Sigmoid colon (tissue), 7 donors: ENCODE results near the gene HUWE1. TPM values are rescaled to one million over a fixed set of nuclear protein-coding genes. Genes with fewer than 3 reads are reported as not detected.

Experiments
- DNase-seq: peaks from one replicate; pipeline ENCODE4 v3.0.0-alpha.2; 2019
- H3K27ac ChIP-seq, 4 donors: fragments of 200-600 bp; sonication (generic); one replicate each; pipeline ENCODE4 v1.5.1; 2016 to 2019; ENCODE audit warnings: mild to moderate bottlenecking in 1 of 4
- H3K27me3 ChIP-seq, 3 donors: fragments of 200-600 bp; sonication (generic); one replicate each; pipeline ENCODE4 v1.5.1; 2019; ENCODE audit warnings: mild to moderate bottlenecking in 1 of 3
- H3K36me3 ChIP-seq, 4 donors: fragments of 200-600 bp; sonication (generic); one replicate each; pipeline ENCODE4 v1.5.1; 2016 to 2019
- H3K4me1 ChIP-seq, 4 donors: fragments of 200-600 bp; sonication (generic); one replicate each; pipeline ENCODE4 v1.5.1; 2017 to 2019
- H3K4me3 ChIP-seq, 4 donors: fragments of 200-600 bp; sonication (generic); one replicate each; pipeline ENCODE4 v1.5.1; 2017 to 2019; ENCODE audit warnings: mild to moderate bottlenecking in 2 of 4, moderate library complexity in 1 of 4
- H3K9me3 ChIP-seq, 4 donors: fragments of 200-600 bp in 3 of 4; sonication (generic) in 3 of 4; one replicate each; pipeline versions ENCODE4 v1.5.1 to v1.6.1; 2013 to 2019
- EP300 ChIP-seq, 4 donors: sonication (generic); formaldehyde crosslinking; IDR thresholded peaks; one replicate each; pipeline ENCODE4 v1.6.1; 2017; ENCODE audit warnings: antibody characterized with exemption in 4 of 4
- POLR2A ChIP-seq, 2 donors: fragments of 450-650 bp; IDR thresholded peaks; one replicate each; pipeline ENCODE4 v1.6.1; 2016; ENCODE audit warnings: antibody characterized with exemption in 2 of 2, mild to moderate bottlenecking in 2 of 2, moderate library complexity in 2 of 2
- POLR2AphosphoS5 ChIP-seq, 4 donors: sonication (generic); formaldehyde crosslinking; IDR thresholded peaks; one replicate each; pipeline ENCODE4 v1.6.1; 2017; ENCODE audit warnings: antibody characterized with exemption in 4 of 4
- WGBS, 2 donors: extraction: QIAGEN DNeasy Blood & Tissue Kit; methylation state at CpG; one replicate each; pipeline ENCODE4 v1.1.7; 2013; 5-methylcytosine and 5-hydroxymethylcytosine counted together
- intact Hi-C: fragments of 100-400 bp; cut with DNase I; formaldehyde crosslinking; loops from one replicate; pipeline ENCODE4 v1.15.1; 2023
- polyA plus RNA-seq, 3 donors: library from polyadenylated mRNA; stranded (reverse); fragments of 200-250 nt; gene quantifications; one replicate each; pipeline ENCODE4 v1.2.3, GENCODE V29; 2013
- total RNA-seq, 4 donors: library from RNA; depleted of rRNA; stranded (reverse); fragments of >200 nt; gene quantifications; one replicate each; pipeline ENCODE4 v1.1.0, GENCODE V29; 2016
- TF ChIP-seq, protein P1 (sequence below), 4 experiments: fragments of 450-650 bp in 3 of 4; fragments of 200-600 bp in 1 of 4; IDR thresholded peaks; one replicate each; pipeline ENCODE4 v1.5.1; 2016 to 2019; ENCODE audit warnings: antibody characterized with exemption in 4 of 4, mild to moderate bottlenecking in 3 of 4, moderate library complexity in 2 of 4
- donor health status: healthy with polysubstance abuse.
- donor health status: Bipolar disorder and iron deficiency.
- donor health status: healthy.

Gene HUWE1
- total and polyA plus RNA-seq, 7 donors, result 12.3 to 103 (median 75.3) TPM

DNA sequence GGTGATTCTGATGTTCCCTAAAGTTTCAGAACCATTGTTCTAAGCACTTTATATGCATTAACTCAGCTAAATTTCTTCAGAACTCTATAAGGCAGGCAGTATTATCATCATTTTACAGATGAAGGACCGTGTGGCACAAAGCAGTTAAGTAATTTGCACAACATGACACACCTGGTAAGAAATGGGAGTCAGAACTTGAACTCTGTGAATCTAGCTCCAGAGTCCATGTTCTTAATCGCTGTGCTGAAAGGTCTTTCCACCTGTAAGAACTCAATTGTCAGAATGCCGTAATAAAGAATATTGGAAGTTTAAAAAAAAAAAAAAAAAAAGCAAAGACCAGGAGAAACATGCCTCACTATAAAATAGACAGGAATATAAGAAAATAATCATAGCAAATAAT is 9.2 kb downstream of the HUWE1 start:
- TF ChIP-seq POLR2AphosphoS5 (IDR thresholded peaks at IDR 0.05) (no peak), POLR2A (IDR thresholded peaks at IDR 0.05) (no peak), EP300 (IDR thresholded peaks at IDR 0.05) (no peak)
- TF ChIP-seq, protein P1, sequence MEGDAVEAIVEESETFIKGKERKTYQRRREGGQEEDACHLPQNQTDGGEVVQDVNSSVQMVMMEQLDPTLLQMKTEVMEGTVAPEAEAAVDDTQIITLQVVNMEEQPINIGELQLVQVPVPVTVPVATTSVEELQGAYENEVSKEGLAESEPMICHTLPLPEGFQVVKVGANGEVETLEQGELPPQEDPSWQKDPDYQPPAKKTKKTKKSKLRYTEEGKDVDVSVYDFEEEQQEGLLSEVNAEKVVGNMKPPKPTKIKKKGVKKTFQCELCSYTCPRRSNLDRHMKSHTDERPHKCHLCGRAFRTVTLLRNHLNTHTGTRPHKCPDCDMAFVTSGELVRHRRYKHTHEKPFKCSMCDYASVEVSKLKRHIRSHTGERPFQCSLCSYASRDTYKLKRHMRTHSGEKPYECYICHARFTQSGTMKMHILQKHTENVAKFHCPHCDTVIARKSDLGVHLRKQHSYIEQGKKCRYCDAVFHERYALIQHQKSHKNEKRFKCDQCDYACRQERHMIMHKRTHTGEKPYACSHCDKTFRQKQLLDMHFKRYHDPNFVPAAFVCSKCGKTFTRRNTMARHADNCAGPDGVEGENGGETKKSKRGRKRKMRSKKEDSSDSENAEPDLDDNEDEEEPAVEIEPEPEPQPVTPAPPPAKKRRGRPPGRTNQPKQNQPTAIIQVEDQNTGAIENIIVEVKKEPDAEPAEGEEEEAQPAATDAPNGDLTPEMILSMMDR (IDR thresholded peaks at IDR 0.05), result no peak
- H3K9me3 ChIP-seq, result no peaks in the 10 kb centered on the region

DNA sequence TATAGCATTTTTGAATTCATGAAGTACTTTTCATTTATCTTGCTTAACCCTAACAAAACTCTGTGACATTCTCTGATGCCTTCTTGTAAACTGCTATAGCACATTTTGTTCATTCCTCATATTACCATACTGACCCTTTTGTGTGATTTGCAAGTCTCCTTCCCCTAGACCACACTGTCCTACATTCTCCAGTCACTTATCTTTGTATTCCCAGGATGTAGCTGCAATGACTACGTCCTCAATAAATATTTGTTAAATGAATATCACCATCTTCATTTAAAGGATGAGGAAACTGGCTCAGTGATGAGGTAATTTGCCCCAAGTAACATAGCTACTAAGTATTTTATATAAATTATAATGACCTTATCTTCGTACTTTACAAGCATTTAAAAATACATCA is 11.9 kb downstream of the HUWE1 start:
- intact Hi-C loops, result loop anchor here (10.0 kb wide), 1 partner anchor 240 kb away; the partner anchor contains the start of gene HSD17B10
- TF ChIP-seq POLR2AphosphoS5 (IDR thresholded peaks at IDR 0.05) (no peak), EP300 (IDR thresholded peaks at IDR 0.05) (no peak), POLR2A (IDR thresholded peaks at IDR 0.05) (no peak)
- TF ChIP-seq, protein P1 (IDR thresholded peaks at IDR 0.05), result no peak
- Histone ChIP-seq H3K27ac (no peak overlapping the region), H3K4me3 (no peak overlapping the region), H3K9me3 (no peaks in the 10 kb centered on the region), H3K36me3 (peaks cover 0 to 9% (median 2%) of the 10 kb centered on the region in 4 donors), H3K27me3 (no peaks in the 10 kb centered on the region), H3K4me1 (peaks cover 0 to 14% (median 0%) of the 10 kb centered on the region in 4 donors)
- 68 to 79% methylated on average over 2 of the region's 2 CpGs for WGBS, 2 donors
- DNase-seq, result no peak

More for the DNA sequence above, 9.2 kb downstream of the HUWE1 start:
- Histone ChIP-seq H3K36me3 (peaks cover 0 to 16% (median 2%) of the 10 kb centered on the region in 4 donors), H3K27me3 (no peaks in the 10 kb centered on the region), H3K4me1 (peaks cover 0 to 12% (median 1%) of the 10 kb centered on the region in 4 donors), H3K27ac (no peak overlapping the region), H3K4me3 (no peak overlapping the region)
- intact Hi-C loops, result loop anchor here (10.0 kb wide), 1 partner anchor 242 kb away; the partner anchor contains the start of gene HSD17B10
- 54 to 88% methylated on average over 3 of the region's 3 CpGs for WGBS, 2 donors
- DNase-seq, result no peak

GRCh38 chrX:53669258-53669657 is 17.3 kb downstream of the HUWE1 start:
- no peak for DNase-seq
- no peaks in the 10 kb centered on the region for H3K9me3 ChIP-seq
- H3K4me1 ChIP-seq, result peaks cover 0 to 32% (median 0%) of the 10 kb centered on the region in 4 donors
- H3K36me3 ChIP-seq, result no peaks in the 10 kb centered on the region
- intact Hi-C loops, result no loop called here
- no peak overlapping the region for H3K27ac ChIP-seq
- no peak overlapping the region for H3K4me3 ChIP-seq
- no peaks in the 10 kb centered on the region for H3K27me3 ChIP-seq
- TF ChIP-seq POLR2AphosphoS5 (IDR thresholded peaks at IDR 0.05) (no peak), EP300 (IDR thresholded peaks at IDR 0.05) (no peak), POLR2A (IDR thresholded peaks at IDR 0.05) (no peak)
- TF ChIP-seq, protein P1 (IDR thresholded peaks at IDR 0.05), result no peak

- intact Hi-C loops, result no loop called here
- no peak for DNase-seq
- Histone ChIP-seq H3K27me3 (no peaks in the 10 kb centered on the region), H3K9me3 (no peaks in the 10 kb centered on the region), H3K4me1 (peaks cover 0 to 29% (median 0%) of the 10 kb centered on the region in 4 donors), H3K36me3 (peaks cover 0 to 6% (median 0%) of the 10 kb centered on the region in 4 donors), H3K27ac (no peak overlapping the region), H3K4me3 (no peak overlapping the region)
- TF ChIP-seq POLR2A (IDR thresholded peaks at IDR 0.05) (no peak), POLR2AphosphoS5 (IDR thresholded peaks at IDR 0.05) (no peak), EP300 (IDR thresholded peaks at IDR 0.05) (no peak)
- TF ChIP-seq, protein P1 (IDR thresholded peaks at IDR 0.05), result no peak
- 96 to 100% methylated on average over 1 of the region's 1 CpG for WGBS, 2 donors
Measured at GRCh38 chrX:53666171-53666570, 20.3 kb downstream of the HUWE1 start.

GRCh38 chrX:53660004-53660403 is 26.5 kb downstream of the HUWE1 start:
- intact Hi-C loops, result no loop called here
- Histone ChIP-seq H3K27ac (no peak overlapping the region), H3K36me3 (peaks cover 0 to 6% (median 0%) of the 10 kb centered on the region in 4 donors), H3K4me1 (peaks cover 0 to 1% (median 0%) of the 10 kb centered on the region in 4 donors), H3K27me3 (no peaks in the 10 kb centered on the region), H3K4me3 (no peak overlapping the region), H3K9me3 (no peaks in the 10 kb centered on the region)
- no peak for TF ChIP-seq POLR2AphosphoS5 (IDR thresholded peaks at IDR 0.05)
- TF ChIP-seq POLR2A (IDR thresholded peaks at IDR 0.05), result no peak
- TF ChIP-seq, protein P1 (IDR thresholded peaks at IDR 0.05), result no peak
- TF ChIP-seq EP300 (IDR thresholded peaks at IDR 0.05), result no peak
- no peak for DNase-seq
- 91 to 92% methylated on average over 3 of the region's 3 CpGs for WGBS, 2 donors
